BJ (cell line): ENCODE data around the gene TMEM91. TPM values are rescaled to one million over a fixed set of nuclear protein-coding genes. Genes with fewer than 3 reads are reported as not detected.
"Not testable (repeated sequence)": the region's sequence is repeated elsewhere in the genome, so short reads cannot be mapped to it uniquely, and the experiment has no call there.

Experiments
- CTCF ChIA-PET: fragments of 350-600 bp; formaldehyde crosslinking; extraction: SDS; loops from one replicate; lab custom pipeline; 2021; ENCODE audit warnings: antibody characterized with exemption, inconsistent platforms; lab: Yijun Ruan, JAX
- POLR2A ChIA-PET: fragments of 300-600 bp; sonication (Branson Sonifier 250); formaldehyde crosslinking; extraction: SDS; loops from one replicate; lab custom pipeline; 2021; ENCODE audit warnings: antibody characterized with exemption; lab: Charles Lee
- DNase-seq: peaks from one replicate; pipeline ENCODE4 v3.0.0-alpha.2; 2011; ENCODE audit warnings: low read depth
- H3K27me3 ChIP-seq: 2 replicates; pipeline ENCODE4 v1.6.0; 2011; ENCODE audit warnings: low read length; ENCODE audit not compliant: control insufficient read depth, insufficient read depth
- H3K36me3 ChIP-seq: 2 replicates; pipeline ENCODE4 v1.5.1; 2011; ENCODE audit warnings: low read length; ENCODE audit not compliant: control insufficient read depth, insufficient read depth
- H3K4me3 ChIP-seq: 2 replicates; pipeline ENCODE4 v1.5.1; 2011; ENCODE audit warnings: low read depth, mild to moderate bottlenecking, control low read depth, low read length
- CTCF ChIP-seq: IDR thresholded peaks from 2 replicates; pipeline ENCODE4 v1.5.1; 2011; ENCODE audit warnings: low read depth, mild to moderate bottlenecking, control low read depth, inconsistent platforms, low read length, moderate library complexity; ENCODE audit not compliant: insufficient read depth
- polyA plus RNA-seq: library from polyadenylated mRNA; depleted of rRNA; stranded (reverse); fragments of >200 nt; gene quantifications from 2 replicates; pipeline ENCODE4 v1.2.3, GENCODE V29; 2011

The TMEM91 gene
- polyA plus RNA-seq, 1 experiment, result 5.1 TPM

GRCh38 chr19:41405776-41406175, 29.4 kb downstream of the TMEM91 start:
- peaks cover 4% of the 10 kb centered on the region for H3K36me3 ChIP-seq
- no peak for DNase-seq
- POLR2A ChIA-PET, result no interaction called here

GRCh38 chr19:41407271-41407670, 30.9 kb downstream of the TMEM91 start:
- H3K27me3 ChIP-seq, result no peaks in the 10 kb centered on the region
- CTCF ChIA-PET, result interaction anchor here (1.6 to 2.5 kb wide), 2 partner anchors 9 to 85 kb away, joined by 3 to 7 read pairs; no protein-coding TSS in a partner anchor
- peaks cover 9% of the 10 kb centered on the region for H3K36me3 ChIP-seq
- no peak overlapping the region for H3K4me3 ChIP-seq
- no peak for DNase-seq
- TF ChIP-seq CTCF, result no peak
- POLR2A ChIA-PET, result no interaction called here

More at GRCh38 chr19:41405776-41406175, 29.4 kb downstream of the TMEM91 start:
- TF ChIP-seq CTCF, result no peak
- Histone ChIP-seq H3K4me3 (no peak overlapping the region), H3K27me3 (no peaks in the 10 kb centered on the region)
- CTCF ChIA-PET, result no interaction called here

- no peak for TF ChIP-seq CTCF
Measured at GRCh38 chr19:41408256-41408655, 31.9 kb downstream of the TMEM91 start.

GRCh38 chr19:41408846-41409245, 32.5 kb downstream of the TMEM91 start:
- DNase-seq, POLR2A ChIA-PET, H3K4me3 ChIP-seq, H3K27me3 ChIP-seq: not testable (repeated sequence)
- H3K36me3 ChIP-seq, result peaks cover 16% of the 10 kb centered on the region
- CTCF ChIA-PET, result interaction anchor here (0.6 kb wide), 1 partner anchor 17 kb away, joined by 3 read pairs; no protein-coding TSS in a partner anchor

More at GRCh38 chr19:41408256-41408655, 31.9 kb downstream of the TMEM91 start:
- CTCF ChIA-PET, result interaction anchor here (0.6 to 2.5 kb wide), 4 partner anchors 10 to 86 kb away, joined by 3 to 7 read pairs (median 3); no protein-coding TSS in a partner anchor
- Histone ChIP-seq H3K36me3 (peaks cover 13% of the 10 kb centered on the region), H3K27me3 (no peaks in the 10 kb centered on the region), H3K4me3 (no peak overlapping the region)
- POLR2A ChIA-PET, result no interaction called here
- no peak for DNase-seq

- Histone ChIP-seq H3K27me3 (no peaks in the 10 kb centered on the region), H3K36me3 (peaks cover 16% of the 10 kb centered on the region), H3K4me3 (no peak overlapping the region)
- no peak for TF ChIP-seq CTCF
- ChIA-PET CTCF (interaction anchor here (1.4 kb wide), 1 partner anchor 20 kb away, joined by 3 read pairs; no protein-coding TSS in a partner anchor), POLR2A (no interaction called here)
- no peak for DNase-seq
Measured at GRCh38 chr19:41409288-41409687, 33.0 kb downstream of the TMEM91 start.
